CD4-positive, alpha-beta T cell treated with Interferon alpha-2 for 1 hour (primary cell): Measurements from ENCODE around the gene FOXP1.

ENCODE experiments used
- DNase-seq, 2 donors: peaks; one replicate each; pipeline ENCODE4 v3.0.0-alpha.2; 2020 to 2022

The FOXP1 gene

DNA sequence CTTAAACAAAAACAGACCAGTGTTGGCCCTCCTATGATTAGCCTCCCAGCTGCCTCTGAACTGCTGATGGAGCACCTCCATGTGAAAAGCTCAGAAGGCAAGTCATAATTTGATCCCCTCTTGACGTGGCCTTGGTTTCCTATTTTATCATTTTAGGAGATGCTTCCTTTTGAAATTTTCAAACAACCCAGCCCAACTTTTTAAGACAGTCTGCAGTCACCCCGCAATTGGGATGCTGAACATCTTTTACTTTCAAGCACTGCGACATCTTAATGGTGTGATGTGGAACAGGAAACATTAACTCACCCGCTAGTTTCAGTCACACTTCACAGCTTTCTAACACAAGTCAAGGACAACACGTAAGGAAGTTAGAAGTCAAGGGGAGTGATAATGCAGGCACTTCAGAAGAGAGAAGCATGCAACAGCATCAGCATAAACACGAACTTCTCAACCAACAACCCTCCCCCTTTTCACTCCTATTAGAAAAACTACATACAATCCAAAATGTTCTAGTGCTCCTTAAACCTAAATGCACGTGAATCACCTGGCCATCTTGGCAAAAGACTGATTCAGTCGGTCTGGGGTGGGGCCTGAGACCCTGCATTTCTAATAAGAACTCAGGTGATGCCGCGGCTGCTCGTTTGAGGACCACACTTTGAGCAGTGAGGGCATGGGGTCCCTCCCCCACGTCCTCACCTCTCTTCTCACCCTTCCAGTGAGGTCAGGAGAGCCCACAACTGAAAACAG, 161.5 kb downstream of the FOXP1 start:
- peak; percentile 51 to 63 for DNase-seq

- no peak for DNase-seq
These were observed 162.1 kb downstream of the FOXP1 start for GRCh38 chr3:71421475-71421819.

- no peak for DNase-seq
These were observed 164.2 kb downstream of the FOXP1 start for GRCh38 chr3:71419369-71419768.

GRCh38 chr3:71417791-71418190, 165.7 kb downstream of the FOXP1 start:
- no peak for DNase-seq

DNA sequence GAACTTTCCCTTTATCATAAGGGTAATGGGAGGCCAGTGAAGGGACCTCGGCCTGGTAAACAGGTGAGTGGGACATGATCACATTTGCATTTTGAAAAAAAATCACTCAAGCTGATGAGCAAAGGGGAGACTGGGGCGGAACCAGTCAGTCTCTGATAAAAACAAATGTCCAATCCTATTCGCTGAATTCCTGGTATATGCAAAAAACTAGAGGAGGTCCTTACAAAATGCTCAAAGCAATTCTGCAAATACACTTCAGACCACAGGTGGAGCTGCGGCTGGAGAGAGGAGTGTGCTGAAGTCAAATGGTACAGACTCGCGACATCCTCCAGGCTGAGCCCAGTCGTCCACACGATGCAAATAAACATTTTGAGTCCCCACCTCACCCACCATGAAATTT, 166.7 kb downstream of the FOXP1 start:
- peak; percentile 56 to 62 for DNase-seq

GRCh38 chr3:71415681-71416122, 167.8 kb downstream of the FOXP1 start:
- DNase-seq, result peak in 1 of 2 donors; percentile 62

- DNase-seq, result no peak
These were observed 169.2 kb downstream of the FOXP1 start for GRCh38 chr3:71414189-71414927.

GRCh38 chr3:71413572-71413971, 170.0 kb downstream of the FOXP1 start:
- DNase-seq, result no peak

DNA sequence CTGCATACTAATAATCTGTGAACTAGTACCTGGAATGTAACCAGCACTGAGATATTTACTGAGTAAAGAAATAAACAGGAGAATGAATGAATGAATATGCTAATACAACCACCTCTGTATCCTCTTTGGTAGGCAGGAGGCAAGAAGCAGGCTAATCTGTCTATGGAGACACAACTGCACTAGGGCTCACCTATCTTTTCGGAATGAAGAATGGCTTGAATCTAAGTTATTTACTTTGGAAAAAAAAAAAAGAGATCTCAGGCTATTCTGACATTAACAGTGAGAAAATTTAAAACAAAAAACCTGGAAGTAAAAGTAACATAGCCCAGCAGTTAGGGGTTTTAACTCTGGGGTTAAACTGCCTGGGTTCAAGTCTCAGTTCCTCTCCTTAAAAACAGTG, 174.2 kb downstream of the FOXP1 start:
- no peak for DNase-seq

GRCh38 chr3:71408903-71409302, 174.6 kb downstream of the FOXP1 start:
- no peak for DNase-seq

GRCh38 chr3:71407823-71408222, 175.7 kb downstream of the FOXP1 start:
- DNase-seq, result no peak

DNA sequence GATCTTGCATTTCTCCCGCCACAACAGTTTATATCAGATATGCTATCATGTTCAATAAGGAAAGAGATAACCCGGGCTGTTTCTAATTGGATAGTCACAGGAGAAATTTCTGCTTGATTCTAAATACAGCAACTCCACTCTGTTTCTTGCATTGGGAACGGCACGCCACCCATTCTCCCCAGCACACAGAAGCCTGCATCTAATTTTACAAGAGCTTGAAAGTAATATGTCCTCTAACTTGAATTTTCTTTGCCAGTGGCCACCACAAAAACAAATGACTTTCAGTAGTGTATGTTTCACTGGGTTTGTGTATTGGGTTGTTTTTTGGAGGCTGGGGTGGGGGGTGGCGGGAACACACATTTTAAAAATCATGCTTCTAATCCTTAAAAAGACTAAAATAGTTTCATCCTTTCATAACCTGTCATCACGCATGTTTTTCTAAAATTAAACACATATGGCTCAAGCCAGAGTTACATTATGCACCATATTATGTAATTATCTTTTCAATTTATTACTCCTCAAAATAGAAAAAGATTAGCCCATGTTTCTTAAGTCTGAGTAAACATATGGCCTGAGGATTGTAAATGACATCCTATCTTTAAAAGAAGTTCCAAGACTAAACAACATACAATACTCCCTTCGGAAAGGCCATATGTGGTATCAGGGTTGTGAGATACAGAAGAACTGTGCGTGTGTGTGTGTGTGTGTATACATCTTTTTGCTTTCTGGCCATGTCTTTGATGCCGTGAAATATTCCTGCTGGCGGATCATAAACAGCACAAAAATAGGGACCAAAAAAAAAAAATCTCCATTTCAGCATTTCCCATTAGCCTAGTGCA, 176.3 kb downstream of the FOXP1 start:
- no peak for DNase-seq

DNA sequence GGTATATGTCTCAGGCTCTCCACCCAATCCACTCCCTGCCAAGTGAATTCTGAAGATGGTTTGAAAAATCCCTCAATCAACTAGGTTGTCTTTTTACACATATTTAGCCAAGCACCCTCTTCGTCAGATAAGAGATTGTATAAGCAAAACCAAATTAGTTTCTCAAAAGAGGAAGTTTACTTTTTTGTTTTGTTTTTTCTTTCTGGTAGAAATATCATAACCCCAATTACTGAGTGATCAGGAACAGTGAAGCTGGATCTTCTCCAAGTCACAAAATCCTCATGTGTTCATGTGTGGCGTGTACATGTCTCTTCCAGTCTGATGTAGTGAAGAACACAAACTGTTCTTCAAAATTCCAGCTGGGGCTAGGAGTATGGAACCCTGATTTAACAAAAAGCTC, 180.6 kb downstream of the FOXP1 start:
- no peak for DNase-seq

GRCh38 chr3:71402280-71402679, 181.2 kb downstream of the FOXP1 start:
- DNase-seq, result no peak

DNA sequence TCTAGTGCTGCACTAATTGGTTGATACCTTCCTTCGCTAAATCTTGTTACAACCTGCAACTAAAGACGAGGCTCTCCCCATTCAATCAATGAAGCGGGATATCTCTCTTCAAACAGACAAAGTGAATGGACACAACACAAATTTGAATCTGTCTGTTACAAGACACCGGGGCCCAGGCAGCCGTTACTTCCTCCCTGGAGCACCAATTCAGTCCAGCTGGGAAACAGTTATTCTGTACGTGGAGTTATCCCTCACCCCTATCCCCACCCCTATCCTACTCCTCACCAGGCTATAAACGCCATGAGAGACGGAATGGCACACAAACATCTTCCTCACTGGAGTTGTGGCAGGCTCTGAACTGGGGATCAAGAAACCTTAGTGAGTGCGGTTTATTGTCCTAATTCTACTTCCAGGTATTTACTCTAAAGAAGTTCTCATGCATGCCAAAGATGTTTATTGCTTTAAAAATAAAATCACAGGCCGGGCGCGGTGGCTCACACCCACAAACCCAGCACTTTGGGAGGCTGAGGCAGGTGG, 181.8 kb downstream of the FOXP1 start:
- no peak for DNase-seq

DNA sequence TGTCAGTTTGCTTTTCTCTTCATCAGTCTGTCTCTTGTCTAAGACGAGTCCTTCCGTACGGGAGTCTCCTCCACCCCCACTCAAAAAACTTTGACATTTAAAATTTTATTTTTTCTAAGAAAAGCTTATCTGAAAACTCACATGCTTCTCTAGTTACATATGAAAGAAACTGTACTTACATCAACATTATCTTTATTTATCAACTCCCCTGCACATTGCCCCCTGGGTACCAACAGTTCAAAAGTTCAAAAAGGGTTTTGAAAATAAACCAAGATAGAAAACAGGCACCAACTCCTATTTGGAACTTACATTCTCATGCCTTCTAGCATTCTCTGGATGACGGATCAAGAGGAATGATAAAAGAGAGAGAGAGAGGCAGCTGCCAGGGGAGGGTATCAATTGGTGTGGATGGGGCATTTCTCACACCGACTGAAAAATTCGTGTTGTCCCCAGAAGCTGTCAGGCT, 182.5 kb downstream of the FOXP1 start:
- DNase-seq, result no peak

- DNase-seq, result no peak
These were observed 184.1 kb downstream of the FOXP1 start for GRCh38 chr3:71399478-71399877.

DNA sequence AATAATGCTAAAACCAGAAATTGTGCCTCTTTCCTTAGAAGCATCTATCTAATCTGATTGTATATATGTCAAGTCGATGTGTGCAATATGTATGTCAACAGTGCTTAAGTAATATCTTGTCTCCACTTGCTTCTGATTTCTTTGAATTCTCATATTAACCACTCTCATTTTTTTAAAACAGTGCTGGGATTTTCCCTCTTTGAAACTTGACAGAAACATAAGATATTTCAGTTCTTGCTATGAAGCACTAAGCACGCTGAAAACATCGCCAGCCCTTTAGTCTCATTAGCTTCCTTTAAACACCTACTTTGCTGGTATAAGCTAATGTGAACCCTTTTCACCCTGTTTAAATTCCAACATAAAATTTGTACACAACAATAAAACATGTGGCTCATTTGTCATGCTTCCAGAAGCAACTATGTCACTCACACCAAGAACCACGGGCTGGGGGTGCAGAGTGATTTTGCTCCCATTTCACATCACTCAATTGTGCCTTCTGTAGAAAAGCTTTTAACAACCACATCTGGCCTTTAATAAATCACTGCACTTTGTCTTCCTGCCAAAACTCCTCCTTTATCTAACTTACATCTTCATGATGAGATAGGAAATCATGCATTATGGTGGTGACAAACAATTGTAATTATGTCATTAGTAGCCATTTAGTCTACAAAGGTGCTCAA, 185.2 kb downstream of the FOXP1 start:
- peak in 1 of 2 donors; percentile 57 for DNase-seq

DNA sequence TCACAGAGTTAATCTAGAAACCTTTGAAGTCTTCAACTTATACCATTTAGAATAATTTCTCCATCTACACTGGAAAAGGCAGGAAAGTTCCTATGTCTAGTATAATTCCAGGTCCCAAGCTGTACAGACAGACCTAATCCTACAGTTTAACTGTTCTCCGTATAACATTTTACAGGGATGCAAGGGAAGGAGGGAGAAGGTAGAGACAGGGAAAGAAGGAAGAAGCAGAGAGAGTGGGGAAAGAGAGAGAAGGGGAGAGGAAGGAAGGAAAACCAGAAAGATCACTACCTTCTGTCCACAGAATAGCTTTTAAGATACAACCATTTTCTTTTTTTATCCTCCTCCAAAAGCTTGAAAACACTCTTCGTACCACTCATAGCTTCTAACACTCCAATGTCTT, 185.8 kb downstream of the FOXP1 start:
- no peak for DNase-seq

DNA sequence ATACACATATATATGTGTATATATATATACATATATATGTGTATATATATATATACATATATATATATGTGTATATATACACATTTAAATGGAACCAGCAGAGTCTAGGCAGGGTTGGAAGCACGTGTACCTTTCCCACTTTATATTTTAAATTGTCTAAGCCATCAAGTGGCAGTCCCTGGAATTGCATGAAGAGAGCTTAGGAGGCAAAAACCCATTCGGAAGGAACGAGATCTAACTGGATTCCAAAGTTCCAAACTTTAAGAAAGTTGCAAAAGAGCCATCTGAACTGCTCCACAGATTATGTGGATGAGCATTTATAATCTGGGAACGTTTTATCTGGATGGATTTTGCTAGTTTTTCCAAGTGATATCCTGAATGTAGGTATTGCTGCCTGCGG, 186.5 kb downstream of the FOXP1 start:
- peak in 1 of 2 donors; percentile 42 for DNase-seq

- DNase-seq, result no peak
These were observed 187.4 kb downstream of the FOXP1 start for GRCh38 chr3:71395927-71396695.

GRCh38 chr3:71395470-71395869, 188.1 kb downstream of the FOXP1 start:
- no peak for DNase-seq
